Lower leg skin (tissue), 3 donors: Measurements from ENCODE around the gene MSANTD2.

Source experiments
- CTCF ChIP-seq, 3 donors: fragments of 450-650 bp; IDR thresholded peaks; one replicate each; pipeline ENCODE4 v1.5.1; 2016; ENCODE audit warnings: antibody characterized with exemption in 3 of 3, mild to moderate bottlenecking in 3 of 3, moderate library complexity in 2 of 3
- POLR2A ChIP-seq, 2 donors: fragments of 450-650 bp; IDR thresholded peaks; one replicate each; pipeline ENCODE4 v1.6.1; 2016 to 2017; ENCODE audit warnings: antibody characterized with exemption in 2 of 2, mild to moderate bottlenecking in 1 of 2, moderate library complexity in 1 of 2

GRCh38 chr11:124753624-124754023 lies 46.6 kb downstream of the MSANTD2 start:
- TF ChIP-seq CTCF (IDR thresholded peaks at IDR 0.05), result no peak
- TF ChIP-seq POLR2A (IDR thresholded peaks at IDR 0.05), result no peak
